Activated CD4-positive, alpha-beta T cell treated with anti-CD3 and anti-CD28 coated beads, Interleukin-2, amount 10 ng/mL, durations not matched to agents 24 days and 14 days (primary cell): ENCODE results near the gene CDH1. TPM values are rescaled to one million over a fixed set of nuclear protein-coding genes. Genes with fewer than 3 reads are reported as not detected.
A peak's percentile ranks its signal among the peaks of the same experiment; 100 is the strongest.
"Not testable (repeated sequence)": the region's sequence is repeated elsewhere in the genome, so short reads cannot be mapped to it uniquely, and the experiment has no call there.

Experiments used
- DNase-seq: peaks from one replicate; pipeline ENCODE4 v3.0.0; 2022
- H3K27ac Mint-ChIP-seq: one replicate; pipeline ENCODE4 v1.8.0; 2022; ENCODE audit warnings: mild to moderate bottlenecking, mixed read lengths
- H3K27me3 Mint-ChIP-seq: one replicate; pipeline ENCODE4 v1.8.0; 2022; ENCODE audit warnings: mixed read lengths
- H3K36me3 Mint-ChIP-seq: one replicate; pipeline ENCODE4 v1.8.0; 2022; ENCODE audit warnings: low read depth, mild to moderate bottlenecking, mixed read lengths
- H3K4me1 Mint-ChIP-seq: one replicate; pipeline ENCODE4 v1.8.0; 2021; ENCODE audit warnings: mixed read lengths
- H3K4me3 Mint-ChIP-seq: one replicate; pipeline ENCODE4 v1.8.0; 2022; ENCODE audit warnings: mild to moderate bottlenecking, moderate library complexity, mixed read lengths
- H3K9me3 Mint-ChIP-seq: one replicate; pipeline ENCODE4 v1.8.0; 2021; ENCODE audit warnings: mixed read lengths
- intact Hi-C: fragments of 100-400 bp; cut with micrococcal nuclease; formaldehyde crosslinking; loops from one replicate; pipeline ENCODE4 v1.15.1; 2023
- total RNA-seq: library from RNA; stranded (reverse); gene quantifications from 2 replicates; pipeline ENCODE4 v1.2.3, GENCODE V29; 2022

The CDH1 gene
- total RNA-seq, 1 donor from 2014 or later, result 1.4 TPM

DNA sequence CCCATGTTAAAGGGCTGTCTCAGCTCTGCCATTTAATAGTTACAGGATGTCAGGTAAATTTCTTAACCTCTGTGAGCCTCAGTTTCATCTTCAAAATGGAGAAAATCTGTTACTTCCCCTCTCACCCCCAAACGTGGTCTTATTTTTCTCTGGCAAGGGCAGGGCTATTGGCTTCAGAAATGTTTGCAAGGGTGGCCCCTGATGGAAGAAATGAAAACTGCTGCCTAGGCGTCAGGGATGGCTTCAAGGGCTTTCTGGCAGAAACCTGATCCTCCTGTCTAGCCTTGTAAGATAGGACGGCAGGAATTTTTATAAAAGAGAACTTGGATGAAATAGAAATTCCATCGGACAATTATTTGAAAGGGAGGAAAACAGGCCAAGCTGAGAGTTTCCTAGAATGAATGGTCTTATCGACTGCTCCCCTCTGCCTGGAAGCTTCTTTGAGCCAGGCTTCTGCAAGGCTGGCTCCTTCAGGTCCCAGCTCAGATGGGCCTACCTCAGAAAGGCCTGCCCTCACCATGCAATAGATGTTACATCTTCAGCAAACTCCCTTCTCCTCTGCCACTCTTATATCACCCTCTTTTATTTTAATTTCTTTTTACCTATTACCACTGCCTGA is 63.3 kb downstream of the CDH1 start:
- peak; percentile 87 for DNase-seq
- no peaks in the 10 kb centered on the region for H3K36me3 Mint-ChIP-seq
- H3K9me3 Mint-ChIP-seq, result no peaks in the 10 kb centered on the region
- H3K27ac Mint-ChIP-seq, result no peak overlapping the region
- peaks cover 1% of the 10 kb centered on the region for H3K27me3 Mint-ChIP-seq
- no peak overlapping the region for H3K4me3 Mint-ChIP-seq
- H3K4me1 Mint-ChIP-seq, result no peaks in the 10 kb centered on the region
- intact Hi-C loops, result loop anchor here (1.0 kb wide), 2 partner anchors 96 to 272 kb away; no protein-coding TSS in a partner anchor

DNA sequence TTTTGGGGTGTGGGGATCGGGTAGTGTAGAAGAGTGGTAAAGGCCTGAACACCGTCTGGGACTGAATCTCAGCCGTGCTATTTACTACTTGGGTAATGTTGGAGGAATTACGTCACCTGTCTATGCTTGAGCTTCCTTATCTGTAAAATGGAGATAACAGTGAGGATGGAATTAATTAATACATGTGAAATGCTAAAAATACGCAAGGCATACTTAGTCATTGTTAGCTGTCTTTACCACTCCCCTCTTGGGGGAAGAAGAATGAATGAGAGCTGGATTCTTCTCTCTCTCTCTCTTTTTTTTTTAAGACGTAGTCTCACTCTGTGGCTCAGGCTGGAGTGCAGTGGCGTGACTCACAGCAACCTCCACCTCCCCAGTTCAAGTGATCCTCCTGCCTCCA is 65.1 kb downstream of the CDH1 start:
- Mint-ChIP-seq H3K27me3 (peaks cover 1% of the 10 kb centered on the region), H3K4me1 (no peaks in the 10 kb centered on the region), H3K4me3 (no peak overlapping the region), H3K36me3 (no peaks in the 10 kb centered on the region), H3K27ac (no peak overlapping the region), H3K9me3 (no peaks in the 10 kb centered on the region)
- DNase-seq, result no peak
- intact Hi-C loops, result no loop called here

DNA sequence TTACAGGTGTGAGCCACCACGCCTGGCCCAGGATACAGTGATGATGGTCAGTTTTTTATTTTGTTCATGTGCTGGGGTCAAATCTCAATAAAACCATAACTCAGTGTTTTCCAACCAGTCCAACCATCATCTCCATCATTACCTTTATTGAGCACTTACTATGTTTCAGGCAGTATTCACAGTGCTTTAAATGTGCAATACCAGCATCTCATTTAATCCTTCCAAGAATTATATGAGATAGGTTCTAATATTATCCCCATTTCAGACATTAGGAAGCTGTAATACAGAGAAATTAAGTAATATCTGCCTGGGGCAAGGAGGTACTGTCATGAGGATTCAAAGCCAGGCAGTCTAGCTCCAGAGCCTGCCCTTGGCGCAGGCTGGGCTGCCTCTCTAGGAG is 69.3 kb downstream of the CDH1 start:
- Mint-ChIP-seq H3K36me3 (no peaks in the 10 kb centered on the region), H3K27me3 (peaks cover 1% of the 10 kb centered on the region), H3K4me3 (no peak overlapping the region), H3K27ac (no peak overlapping the region), H3K9me3 (no peaks in the 10 kb centered on the region), H3K4me1 (no peaks in the 10 kb centered on the region)
- intact Hi-C loops, result no loop called here
- DNase-seq, result no peak

DNA sequence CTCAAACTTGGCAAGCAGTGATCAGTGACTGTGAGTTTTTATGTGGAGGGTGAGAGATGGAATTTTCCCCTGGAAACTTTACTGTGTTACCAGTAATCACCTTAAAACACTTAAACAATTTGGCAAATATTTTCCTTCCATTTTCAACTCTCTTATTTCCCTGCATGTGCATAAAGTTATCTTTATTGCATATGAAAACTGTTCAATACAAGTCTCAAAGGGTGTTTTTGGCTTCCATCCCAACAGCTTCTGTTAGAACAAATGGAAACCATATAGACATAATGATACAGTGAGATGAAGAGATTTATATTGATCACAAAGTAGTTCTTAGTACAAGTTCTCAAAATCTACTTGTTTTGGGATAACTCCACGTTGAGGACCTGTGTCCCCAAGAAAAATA is 69.9 kb downstream of the CDH1 start:
- no peak for DNase-seq
- no peaks in the 10 kb centered on the region for H3K4me1 Mint-ChIP-seq
- peaks cover 1% of the 10 kb centered on the region for H3K27me3 Mint-ChIP-seq
- no peaks in the 10 kb centered on the region for H3K36me3 Mint-ChIP-seq
- no peak overlapping the region for H3K4me3 Mint-ChIP-seq
- H3K9me3 Mint-ChIP-seq, result no peaks in the 10 kb centered on the region
- no peak overlapping the region for H3K27ac Mint-ChIP-seq
- intact Hi-C loops, result no loop called here

DNA sequence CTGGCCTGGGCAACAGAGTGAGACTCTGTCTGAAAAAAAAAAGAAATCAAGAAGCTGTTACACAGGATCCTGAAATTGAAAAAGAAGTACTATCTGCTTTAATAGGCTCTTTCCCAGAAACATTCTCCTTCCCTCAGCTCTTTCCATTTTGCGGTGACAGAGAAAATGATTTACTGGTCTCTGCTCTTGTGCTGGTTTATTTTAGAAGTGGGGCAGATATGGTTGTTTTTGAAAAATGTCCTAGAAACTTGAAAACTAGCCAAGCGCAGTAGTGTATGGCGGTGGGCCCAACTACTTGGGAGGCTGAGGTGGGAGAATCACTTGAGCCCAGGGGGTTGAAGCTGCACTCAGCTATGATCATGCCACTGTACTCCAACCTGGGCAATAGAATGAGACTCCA is 77.4 kb downstream of the CDH1 start:
- Mint-ChIP-seq H3K4me1 (peaks cover 2% of the 10 kb centered on the region), H3K27me3 (no peaks in the 10 kb centered on the region), H3K9me3 (no peaks in the 10 kb centered on the region), H3K36me3 (no peaks in the 10 kb centered on the region), H3K27ac (no peak overlapping the region), H3K4me3 (no peak overlapping the region)
- no peak for DNase-seq
- intact Hi-C loops, result no loop called here

DNA sequence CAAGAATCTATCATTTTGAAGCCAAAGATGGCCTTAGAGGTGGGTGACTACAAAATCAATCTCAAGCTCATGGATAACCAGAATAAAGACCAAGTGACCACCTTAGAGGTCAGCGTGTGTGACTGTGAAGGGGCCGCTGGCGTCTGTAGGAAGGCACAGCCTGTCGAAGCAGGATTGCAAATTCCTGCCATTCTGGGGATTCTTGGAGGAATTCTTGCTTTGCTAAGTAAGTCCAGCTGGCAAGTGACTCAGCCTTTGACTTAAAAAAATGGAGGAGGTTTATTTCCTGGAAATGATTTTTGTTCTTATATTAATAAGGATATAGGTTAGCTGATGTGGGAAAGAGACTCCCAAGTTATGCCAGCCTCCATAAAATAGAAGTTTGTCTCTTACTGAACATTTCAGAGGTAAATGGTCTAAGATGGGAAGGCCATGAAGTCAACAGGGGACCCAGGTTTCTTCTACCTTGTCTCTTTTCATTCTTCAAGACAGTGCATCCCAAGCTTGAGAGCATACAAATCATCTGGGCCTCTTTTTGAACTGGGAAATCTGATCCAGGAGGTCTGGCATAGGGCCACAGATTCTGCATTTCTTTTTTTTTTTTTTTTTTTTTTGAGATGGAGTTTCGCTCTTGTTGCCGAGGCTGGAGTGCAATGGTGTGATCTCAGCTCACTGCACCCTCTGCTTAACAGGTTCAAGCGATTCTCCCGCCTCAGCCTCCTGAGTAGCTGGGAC is 86.5 kb downstream of the CDH1 start:
- DNase-seq, result no peak
- H3K4me1 Mint-ChIP-seq, result no peaks in the 10 kb centered on the region
- intact Hi-C loops, result no loop called here
- no peak overlapping the region for H3K4me3 Mint-ChIP-seq
- H3K9me3 Mint-ChIP-seq, result no peaks in the 10 kb centered on the region
- no peaks in the 10 kb centered on the region for H3K36me3 Mint-ChIP-seq
- H3K27me3 Mint-ChIP-seq, result peaks cover 3% of the 10 kb centered on the region
- H3K27ac Mint-ChIP-seq, result no peak overlapping the region

DNA sequence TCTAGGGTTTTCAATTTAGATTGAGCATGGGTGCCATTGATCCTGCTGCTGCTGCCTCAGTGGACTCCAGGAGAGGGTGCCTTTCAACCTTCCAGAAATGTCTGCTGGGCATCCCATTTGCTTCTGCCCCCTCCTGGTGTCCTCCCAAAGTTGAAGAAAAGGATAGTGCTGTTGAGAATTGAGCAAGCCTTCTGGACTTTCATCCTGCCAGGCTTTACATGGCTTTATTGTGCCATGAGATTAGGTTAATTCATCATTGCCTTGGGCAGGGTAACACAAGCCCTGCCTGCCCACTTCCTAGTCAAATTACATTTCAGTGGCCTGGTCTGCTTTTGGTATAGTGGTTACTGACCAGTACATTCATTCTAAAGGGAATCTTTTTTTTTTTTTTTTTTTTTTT is 88.3 kb downstream of the CDH1 start:
- Mint-ChIP-seq H3K27ac (no peak overlapping the region), H3K4me1 (no peaks in the 10 kb centered on the region), H3K9me3 (no peaks in the 10 kb centered on the region), H3K27me3 (peaks cover 8% of the 10 kb centered on the region), H3K4me3 (no peak overlapping the region), H3K36me3 (no peaks in the 10 kb centered on the region)
- intact Hi-C loops, result no loop called here
- DNase-seq, result no peak

DNA sequence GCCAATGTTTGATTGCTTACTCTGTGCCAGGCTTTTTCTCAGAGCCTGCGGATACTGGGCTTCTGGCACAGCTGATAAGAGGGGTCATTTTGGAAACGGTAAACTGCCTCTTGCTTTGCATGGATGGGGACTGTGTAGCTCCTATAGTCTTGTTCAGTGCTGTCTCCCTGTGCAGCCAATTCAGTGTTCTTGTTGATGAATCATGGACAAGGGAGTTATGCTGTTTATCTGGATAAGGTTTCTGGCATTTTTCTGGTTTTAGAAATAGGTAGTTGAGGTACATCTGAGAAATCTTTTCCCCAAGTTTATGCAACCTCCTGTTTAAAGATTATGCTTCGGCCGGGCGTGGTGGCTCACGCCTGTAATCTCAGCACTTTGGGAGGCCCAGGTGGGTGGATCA is 89.6 kb downstream of the CDH1 start:
- H3K27ac Mint-ChIP-seq, result no peak overlapping the region
- H3K36me3 Mint-ChIP-seq, result no peaks in the 10 kb centered on the region

DNA sequence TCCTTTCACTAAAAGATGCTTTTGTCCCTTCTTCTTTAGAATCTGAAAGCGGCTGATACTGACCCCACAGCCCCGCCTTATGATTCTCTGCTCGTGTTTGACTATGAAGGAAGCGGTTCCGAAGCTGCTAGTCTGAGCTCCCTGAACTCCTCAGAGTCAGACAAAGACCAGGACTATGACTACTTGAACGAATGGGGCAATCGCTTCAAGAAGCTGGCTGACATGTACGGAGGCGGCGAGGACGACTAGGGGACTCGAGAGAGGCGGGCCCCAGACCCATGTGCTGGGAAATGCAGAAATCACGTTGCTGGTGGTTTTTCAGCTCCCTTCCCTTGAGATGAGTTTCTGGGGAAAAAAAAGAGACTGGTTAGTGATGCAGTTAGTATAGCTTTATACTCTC is 96.2 kb downstream of the CDH1 start:
- H3K27ac Mint-ChIP-seq, result no peak overlapping the region
- intact Hi-C loops, result no loop called here
- no peak overlapping the region for H3K4me3 Mint-ChIP-seq
- no peaks in the 10 kb centered on the region for H3K9me3 Mint-ChIP-seq
- peaks cover 3% of the 10 kb centered on the region for H3K4me1 Mint-ChIP-seq
- H3K36me3 Mint-ChIP-seq, result no peaks in the 10 kb centered on the region
- H3K27me3 Mint-ChIP-seq, result peaks cover 4% of the 10 kb centered on the region
- DNase-seq, result no peak

More for the DNA sequence above, 89.6 kb downstream of the CDH1 start:
- H3K4me1 Mint-ChIP-seq, result no peaks in the 10 kb centered on the region
- no peak for DNase-seq
- intact Hi-C loops, result no loop called here
- H3K4me3 Mint-ChIP-seq, result no peak overlapping the region
- no peaks in the 10 kb centered on the region for H3K9me3 Mint-ChIP-seq
- H3K27me3 Mint-ChIP-seq, result peaks cover 8% of the 10 kb centered on the region

DNA sequence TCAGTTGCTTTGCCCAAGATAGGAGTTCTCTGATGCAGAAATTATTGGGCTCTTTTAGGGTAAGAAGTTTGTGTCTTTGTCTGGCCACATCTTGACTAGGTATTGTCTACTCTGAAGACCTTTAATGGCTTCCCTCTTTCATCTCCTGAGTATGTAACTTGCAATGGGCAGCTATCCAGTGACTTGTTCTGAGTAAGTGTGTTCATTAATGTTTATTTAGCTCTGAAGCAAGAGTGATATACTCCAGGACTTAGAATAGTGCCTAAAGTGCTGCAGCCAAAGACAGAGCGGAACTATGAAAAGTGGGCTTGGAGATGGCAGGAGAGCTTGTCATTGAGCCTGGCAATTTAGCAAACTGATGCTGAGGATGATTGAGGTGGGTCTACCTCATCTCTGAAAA is 97.5 kb downstream of the CDH1 start:
- H3K4me3 Mint-ChIP-seq, result no peak overlapping the region
- no peak overlapping the region for H3K27ac Mint-ChIP-seq
- intact Hi-C loops, result no loop called here
- DNase-seq, result no peak
- H3K27me3 Mint-ChIP-seq, result peaks cover under 1% of the 10 kb centered on the region
- H3K4me1 Mint-ChIP-seq, result peaks cover 3% of the 10 kb centered on the region
- no peaks in the 10 kb centered on the region for H3K36me3 Mint-ChIP-seq
- H3K9me3 Mint-ChIP-seq, result no peaks in the 10 kb centered on the region

DNA sequence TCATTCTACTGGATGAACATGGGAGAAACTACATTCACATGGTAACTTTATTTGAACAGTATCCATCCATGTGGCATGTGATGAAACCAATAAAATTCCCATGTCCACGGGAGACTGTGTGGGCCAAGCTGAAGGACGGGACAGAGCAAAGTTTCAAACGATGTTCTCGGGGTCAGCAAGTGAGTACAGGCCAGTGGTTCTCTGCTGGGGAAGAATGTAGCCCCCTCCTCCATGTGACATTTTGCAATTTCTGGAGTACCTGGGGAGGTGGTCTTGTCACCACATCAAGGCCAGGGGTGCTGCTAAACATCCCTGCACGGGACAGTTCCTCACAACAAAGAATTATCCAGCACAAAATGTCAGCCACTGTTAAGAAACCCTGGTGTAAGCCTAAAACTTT is 98.9 kb downstream of the CDH1 start:
- H3K4me1 Mint-ChIP-seq, result peaks cover 3% of the 10 kb centered on the region
- DNase-seq, result no peak
- no peaks in the 10 kb centered on the region for H3K27me3 Mint-ChIP-seq
- intact Hi-C loops, result no loop called here
- no peaks in the 10 kb centered on the region for H3K9me3 Mint-ChIP-seq
- no peak overlapping the region for H3K27ac Mint-ChIP-seq
- H3K36me3 Mint-ChIP-seq, result no peaks in the 10 kb centered on the region
- H3K4me3 Mint-ChIP-seq, result no peak overlapping the region

DNA sequence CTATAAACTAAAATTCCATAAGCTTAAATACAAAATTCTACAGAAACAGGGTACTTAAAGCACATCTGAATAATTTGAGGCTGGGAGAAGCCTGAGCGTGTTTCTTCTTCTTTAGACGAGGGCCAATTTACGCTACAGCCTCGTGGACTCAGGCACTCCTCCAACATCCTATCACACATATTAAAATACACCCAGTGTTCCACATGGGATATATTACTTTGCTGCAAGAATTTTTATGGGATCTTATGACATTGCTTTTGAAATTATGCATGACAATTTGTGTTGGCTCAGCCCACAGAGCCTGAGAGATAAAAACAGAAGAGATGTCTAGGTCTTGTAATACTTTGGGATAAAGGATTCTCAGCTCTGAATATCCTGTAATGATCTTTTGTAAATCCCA is 102.7 kb downstream of the CDH1 start:
- no peak for DNase-seq
- H3K9me3 Mint-ChIP-seq, result no peaks in the 10 kb centered on the region
- H3K36me3 Mint-ChIP-seq, result peaks cover 2% of the 10 kb centered on the region
- H3K27me3 Mint-ChIP-seq, result no peaks in the 10 kb centered on the region
- no peak overlapping the region for H3K4me3 Mint-ChIP-seq
- intact Hi-C loops, result loop anchor here (5.0 to 10.0 kb wide), 3 partner anchors 393 to 1035 kb away; partner anchors contain the start of genes NFAT5, RANBP10, SMPD3 and TSNAXIP1
- no peak overlapping the region for H3K27ac Mint-ChIP-seq
- H3K4me1 Mint-ChIP-seq, result peaks cover 10% of the 10 kb centered on the region

DNA sequence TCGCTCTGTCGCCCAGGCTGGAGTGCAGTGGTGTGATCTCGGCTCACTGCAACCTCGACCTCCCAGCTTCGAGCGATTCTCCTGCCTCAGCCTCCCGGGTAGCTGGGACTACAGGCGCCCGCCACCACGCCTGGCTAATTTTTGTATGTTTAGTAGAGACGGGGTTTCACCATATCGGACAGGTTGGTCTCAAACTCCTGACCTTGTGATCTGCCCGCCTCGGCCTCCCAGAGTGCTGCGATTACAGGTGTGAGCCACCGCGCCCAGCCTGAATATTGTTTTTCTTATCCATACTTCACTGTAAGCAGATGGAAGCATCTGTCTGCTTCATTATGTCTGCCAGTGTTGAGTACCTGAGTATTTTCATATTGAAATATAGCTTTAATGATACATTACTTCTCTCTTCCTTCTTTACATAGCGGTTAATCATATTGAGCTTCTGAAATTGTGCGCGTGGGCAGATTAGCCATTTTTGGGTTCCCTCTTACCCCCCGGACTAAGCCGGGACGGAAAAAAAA is 105.9 kb downstream of the CDH1 start:
- Mint-ChIP-seq H3K4me1 (peaks cover 20% of the 10 kb centered on the region), H3K4me3 (peak overlapping the region; percentile 87), H3K27ac (peak overlapping the region; percentile 95)
- H3K9me3 Mint-ChIP-seq, H3K27me3 Mint-ChIP-seq, H3K36me3 Mint-ChIP-seq: not testable (repeated sequence)
- intact Hi-C loops, result loop anchor here (2.0 to 10.0 kb wide), 5 partner anchors 86 to 1038 kb away; partner anchors contain the start of genes CHTF8, NFAT5, RANBP10 and SMPD3
- DNase-seq, result peak; percentile 58

DNA sequence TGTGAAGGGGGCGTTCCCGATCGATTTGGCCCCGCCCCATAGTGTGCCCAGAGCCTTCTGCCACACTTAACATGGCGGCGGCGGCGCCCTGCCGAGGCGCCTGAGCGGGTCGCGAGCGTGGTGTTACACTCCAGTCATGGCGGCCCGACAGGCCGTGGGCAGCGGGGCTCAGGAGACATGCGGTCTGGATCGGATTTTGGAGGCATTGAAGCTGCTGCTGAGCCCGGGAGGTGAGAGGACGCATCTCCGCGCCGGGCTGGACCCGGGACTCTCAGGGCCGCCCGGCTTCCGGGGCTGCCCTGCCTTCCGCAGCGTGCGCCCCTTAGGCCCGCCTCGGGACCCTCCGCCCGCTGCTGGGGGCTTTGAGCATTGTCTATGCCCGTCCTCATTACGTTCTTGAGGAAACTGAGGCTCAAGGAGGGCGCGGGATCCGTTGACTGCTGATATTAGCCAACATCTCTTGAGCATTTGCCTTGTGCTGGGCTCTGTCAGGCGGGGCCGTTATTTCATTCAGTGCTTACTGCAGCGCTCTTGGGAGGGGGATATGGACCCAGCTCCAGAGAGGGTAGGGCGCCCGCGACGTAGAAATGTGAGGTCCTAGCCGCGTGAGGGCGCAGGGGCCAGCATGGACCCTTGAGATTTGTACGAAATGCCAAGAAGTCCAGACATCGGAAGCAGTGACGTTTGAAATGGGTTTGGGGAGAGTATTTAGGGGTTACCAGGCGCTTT is 106.6 kb downstream of the CDH1 start, which contains the start of gene TANGO6:
Gene TANGO6, plus strand, starts transcription at position 50 of the 729 bp plus-strand sequence. Its CDS starts 87 bp downstream, at position 137.
- H3K9me3 Mint-ChIP-seq, result no peaks in the 10 kb centered on the region
- H3K4me1 Mint-ChIP-seq, result peaks cover 20% of the 10 kb centered on the region
- peaks cover 5% of the 10 kb centered on the region for H3K36me3 Mint-ChIP-seq
- intact Hi-C loops, result loop anchor here (2.0 to 10.0 kb wide), 5 partner anchors 87 to 1039 kb away; partner anchors contain the start of genes CHTF8, NFAT5, RANBP10 and SMPD3
- no peaks in the 10 kb centered on the region for H3K27me3 Mint-ChIP-seq
- peak within 1 kb of the TSS; percentile 95 for H3K27ac Mint-ChIP-seq
- peak within 1 kb of the TSS; percentile 87 for H3K4me3 Mint-ChIP-seq
- peak; percentile 97 for DNase-seq
